Measurements from ENCODE around the gene COL6A2.
"Not testable (repeated sequence)": the region's sequence is repeated elsewhere in the genome, so short reads cannot be mapped to it uniquely, and the experiment has no call there.

The COL6A2 gene

DNA sequence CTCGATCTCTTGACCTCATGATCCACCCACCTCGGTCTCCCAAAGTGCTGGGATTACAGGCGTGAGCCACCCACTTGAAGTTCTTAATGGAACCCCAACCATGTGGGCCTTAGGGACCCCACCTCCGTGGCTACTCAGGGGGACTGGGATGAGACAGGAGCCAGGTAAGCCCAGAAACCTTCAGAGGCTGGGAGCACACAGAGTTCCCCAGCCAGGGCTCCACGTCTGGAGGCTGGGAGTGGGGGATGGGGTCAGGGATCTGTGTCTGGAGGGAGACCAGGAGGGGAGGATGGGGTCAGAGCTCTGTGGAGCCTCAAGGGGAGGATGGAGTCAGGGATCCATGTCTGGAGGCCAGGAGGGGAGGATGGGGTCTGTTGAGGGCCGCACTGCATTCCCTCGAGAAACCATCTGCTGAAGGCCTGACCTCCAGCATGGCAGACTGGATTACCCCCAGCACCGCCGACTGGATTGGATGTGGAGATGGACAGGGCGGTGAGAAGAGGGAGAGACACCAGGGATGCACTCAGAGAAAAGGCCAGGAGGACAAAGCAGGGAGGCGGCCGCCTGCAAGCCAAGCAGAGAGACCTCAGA, 59.6 kb downstream of the COL6A2 start:
- DNase-seq = no peak

DNA sequence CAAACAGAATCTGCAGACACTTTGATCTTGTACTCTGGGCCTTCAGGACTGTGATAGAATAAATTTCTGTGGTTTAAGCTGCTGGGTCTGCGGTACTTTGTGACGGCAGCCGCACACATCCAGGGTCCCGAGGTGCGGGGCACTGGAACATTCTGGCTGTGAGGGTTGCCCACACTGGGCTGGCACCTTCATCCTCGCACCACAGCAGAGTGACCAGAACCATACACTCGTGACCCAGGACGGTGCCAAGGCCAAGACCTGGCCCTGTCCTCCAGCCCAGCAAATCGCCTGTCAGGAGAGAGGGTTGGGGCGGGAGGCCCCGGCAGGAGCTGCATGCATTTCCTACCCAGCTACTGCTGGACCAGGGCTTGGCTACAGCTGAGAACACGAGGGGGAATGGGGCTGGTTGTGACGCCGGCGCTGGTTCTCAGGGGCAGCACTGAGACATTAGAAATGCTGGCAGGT, 60.1 kb downstream of the COL6A2 start:
- no peak for DNase-seq

DNA sequence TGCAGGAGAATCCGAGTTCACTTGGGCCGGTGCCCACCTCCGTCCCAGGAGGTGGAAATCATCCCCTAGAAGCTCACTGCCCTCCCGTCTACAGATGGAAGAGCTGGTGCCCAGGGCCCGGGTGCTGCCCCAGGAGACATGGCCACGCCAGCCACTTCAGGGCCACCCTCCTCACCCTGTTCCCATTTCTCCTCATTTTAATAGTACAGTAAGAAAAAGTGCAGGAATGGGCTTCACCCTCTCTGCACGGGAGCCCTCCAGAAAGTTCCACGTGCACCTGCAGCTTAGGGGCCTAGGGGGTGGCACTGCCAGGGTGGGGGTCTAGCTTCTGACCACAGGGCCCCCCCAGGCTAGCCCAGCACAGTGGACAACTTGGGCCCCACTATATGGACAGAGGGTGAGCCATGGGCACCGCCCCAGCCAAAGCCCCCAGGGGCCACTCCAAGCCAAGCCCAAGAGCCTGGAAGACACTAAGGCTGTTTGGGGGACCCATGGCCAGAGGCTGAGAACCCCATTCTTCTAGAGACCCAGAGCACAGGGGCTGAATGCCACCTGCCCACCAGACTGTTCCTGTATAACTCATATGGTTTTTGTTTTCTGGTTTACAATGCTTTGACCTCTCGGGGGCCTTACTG, 60.9 kb downstream of the COL6A2 start:
- DNase-seq = no peak

DNA sequence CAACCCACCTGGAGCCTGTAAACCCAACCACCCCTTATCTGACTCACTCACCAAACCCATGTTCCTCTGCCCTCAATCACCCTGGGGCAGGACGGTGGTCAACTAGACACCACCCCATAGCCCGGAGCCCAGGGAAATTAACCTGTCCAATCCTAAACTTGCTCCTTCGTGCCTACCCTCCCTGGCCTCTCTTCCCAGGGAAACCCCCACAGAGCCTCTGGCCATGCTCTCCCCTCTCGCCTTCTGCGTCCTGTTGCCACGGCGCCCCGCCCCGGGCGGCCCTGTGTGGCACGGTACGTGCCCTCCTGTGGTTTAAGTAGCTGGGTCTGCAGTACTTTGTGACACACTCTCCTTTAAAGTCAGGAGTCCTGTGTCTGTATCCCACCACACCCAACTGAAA, 61.5 kb downstream of the COL6A2 start:
- DNase-seq = no peak

DNA sequence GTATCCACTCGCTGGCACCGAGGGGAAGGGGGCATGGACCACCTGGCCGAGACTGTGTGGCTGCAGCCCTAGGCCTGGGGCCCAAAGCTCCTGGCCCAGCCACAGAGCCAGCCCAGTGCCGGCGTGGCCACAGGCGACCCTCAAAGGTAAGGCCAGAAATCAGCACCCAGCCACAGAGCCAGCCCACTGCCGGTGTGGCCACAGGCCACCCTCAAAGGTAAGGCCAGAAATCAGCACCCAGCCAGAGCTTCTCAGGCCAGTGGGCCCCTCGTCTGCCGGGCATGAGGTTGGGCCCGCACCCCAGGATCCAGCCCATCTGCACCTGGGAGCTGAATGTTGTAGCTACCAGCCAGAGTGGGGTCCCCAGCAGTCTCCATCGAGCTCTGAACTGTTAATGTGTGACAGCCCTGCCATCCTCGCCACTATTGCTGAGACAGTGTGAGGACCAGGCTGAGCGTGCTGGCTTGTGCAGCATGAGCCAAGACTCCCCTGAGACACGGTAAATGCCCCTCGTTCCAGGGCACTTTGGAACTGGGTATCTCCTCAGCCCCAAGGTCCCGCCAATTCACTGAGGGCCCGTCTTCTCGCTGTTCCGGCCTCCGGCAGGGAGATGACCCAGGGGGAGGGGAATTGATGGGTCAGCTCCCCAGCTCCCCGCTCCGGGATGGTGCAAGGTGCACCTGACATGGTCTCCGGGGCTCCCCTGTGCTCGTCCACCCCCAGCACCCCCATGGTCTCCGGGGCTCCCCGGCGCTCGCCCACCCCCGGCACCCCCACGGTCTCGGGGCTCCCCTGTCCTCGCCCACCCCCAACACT, 62.1 kb downstream of the COL6A2 start:
- DNase-seq = no peak

DNA sequence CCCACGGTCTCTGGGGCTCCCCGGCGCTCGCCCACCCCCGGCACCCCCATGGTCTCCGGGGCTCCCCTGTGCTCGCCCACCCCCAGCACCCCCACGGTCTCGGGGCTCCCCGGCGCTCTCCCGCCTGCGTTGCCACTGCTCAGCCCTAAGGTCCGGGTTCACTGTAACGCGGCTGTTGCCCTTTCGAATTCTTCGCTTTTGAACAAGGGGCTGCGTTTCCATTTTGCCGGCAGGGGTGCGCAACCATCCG, 62.7 kb downstream of the COL6A2 start:
- DNase-seq = no peak

DNA sequence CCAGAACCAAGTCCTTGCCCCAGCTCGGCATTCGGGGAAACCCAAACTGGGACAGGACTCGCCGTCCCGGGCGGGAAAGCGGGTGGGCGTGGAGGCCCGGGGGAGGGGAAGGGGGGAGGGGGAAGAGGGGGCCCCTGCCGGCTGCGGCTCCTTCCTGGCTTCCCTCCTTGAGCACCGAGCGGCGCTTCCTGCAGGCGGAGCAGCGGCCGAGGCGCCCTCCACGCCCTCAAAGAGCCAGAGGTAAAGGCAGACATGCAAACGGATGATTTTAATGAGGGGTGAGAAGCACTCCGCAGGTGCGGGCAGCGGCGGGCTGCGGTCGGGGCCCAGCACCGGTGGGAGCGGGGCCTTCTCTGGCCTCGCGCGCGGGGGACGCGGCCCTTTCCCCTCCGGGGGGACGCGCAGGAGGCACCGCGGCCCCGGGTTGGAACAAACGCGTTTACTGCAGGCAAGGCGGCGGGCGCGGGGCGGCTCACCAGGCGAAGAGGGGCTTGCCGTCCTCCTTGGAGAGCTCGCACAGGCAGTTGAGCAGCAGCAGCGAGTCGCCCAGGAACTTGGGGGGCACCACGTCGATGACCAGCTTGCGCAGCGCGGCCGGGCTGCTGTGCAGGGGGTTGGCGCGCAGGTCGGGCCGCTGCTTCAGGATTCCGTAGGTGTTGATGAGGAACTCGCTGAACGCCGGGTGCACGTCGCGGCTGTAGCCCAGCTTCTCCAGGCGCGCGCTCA, 63.2 kb downstream of the COL6A2 start:
- no peak for DNase-seq

DNA sequence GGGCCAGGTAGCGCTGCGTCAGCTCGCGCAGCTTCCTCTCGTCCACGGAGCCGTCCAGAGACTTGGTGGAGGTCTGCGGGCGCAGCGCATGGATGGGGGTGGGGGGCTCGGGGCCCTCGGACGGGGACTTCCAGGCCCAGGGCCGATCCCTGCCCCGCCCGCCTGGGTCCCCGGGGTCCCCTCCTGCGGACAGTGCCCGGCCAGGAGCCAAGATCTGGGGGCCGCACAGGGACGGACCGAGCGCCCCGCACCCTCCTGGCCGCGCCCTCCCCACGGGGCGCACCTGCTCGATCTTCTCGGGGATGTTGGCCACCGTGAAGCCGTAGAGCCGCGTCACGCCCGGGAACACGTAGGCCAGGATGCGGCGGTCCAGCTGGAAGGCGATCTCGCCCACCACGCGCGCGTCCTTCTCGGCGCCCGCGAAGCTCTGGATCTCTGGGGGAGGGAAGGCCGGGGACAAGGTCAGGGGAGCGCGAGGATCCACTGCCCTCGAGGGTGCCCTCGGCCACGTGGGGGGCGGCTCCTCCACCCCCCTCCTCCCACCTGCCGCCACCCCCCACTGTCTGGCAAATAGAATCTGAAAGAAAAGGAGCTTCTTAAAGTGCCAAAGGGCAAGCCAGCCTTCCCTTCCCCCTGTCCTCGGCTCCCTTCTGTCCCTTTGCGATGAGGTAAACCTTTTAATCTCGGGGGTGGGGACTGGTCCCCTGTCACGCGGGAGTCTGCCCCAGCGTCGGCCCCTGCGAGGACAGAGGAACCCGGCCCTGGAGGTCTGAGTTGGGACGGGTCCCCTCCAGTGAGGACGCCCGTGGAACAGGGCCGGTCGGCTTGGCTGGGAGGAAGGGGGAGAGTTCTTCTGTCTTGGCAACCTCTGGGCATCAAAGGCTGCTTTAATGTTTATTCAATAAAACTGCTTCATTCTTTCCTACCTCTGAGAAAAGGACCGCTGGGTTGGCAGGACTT, 64.0 kb downstream of the COL6A2 start:
- DNase-seq = no peak

DNA sequence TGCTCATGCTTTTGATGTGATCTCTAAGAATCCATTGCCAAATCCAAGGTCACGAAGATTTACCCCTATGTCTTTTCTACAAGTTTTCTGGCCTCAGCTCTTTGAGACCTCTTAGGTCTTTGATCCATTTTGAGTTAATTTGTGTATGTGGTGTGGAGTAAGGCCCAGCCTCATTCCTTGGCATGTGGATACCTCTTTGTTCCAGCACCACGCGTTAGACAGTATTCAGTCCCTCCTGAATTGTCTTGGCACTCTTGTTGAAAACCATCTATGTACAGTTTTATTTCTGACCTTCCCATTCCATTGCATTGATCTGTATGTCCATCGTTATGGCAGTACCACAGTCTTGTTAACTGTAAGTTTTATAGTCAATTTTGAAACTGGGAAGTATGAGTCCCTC, 65.5 kb downstream of the COL6A2 start:
- DNase-seq = no peak

DNA sequence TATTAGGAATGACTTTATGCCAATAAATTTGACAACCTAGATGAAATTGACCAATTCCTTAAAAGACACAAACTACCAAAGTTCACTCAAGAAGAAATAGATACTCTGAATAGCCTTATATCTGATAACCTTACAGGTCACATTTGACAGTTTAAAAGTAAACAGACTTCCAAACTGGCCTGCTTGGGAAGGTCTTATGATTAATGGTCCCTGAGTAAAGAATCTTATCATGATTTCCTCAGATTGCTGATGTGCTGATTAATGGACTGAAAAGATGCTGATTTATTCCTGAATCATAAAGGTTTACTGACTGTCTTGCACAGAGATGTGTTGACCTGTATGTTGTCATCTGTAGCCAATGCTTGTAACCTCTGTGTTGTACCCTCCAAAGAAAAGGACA, 67.2 kb downstream of the COL6A2 start:
- no peak for DNase-seq

DNA sequence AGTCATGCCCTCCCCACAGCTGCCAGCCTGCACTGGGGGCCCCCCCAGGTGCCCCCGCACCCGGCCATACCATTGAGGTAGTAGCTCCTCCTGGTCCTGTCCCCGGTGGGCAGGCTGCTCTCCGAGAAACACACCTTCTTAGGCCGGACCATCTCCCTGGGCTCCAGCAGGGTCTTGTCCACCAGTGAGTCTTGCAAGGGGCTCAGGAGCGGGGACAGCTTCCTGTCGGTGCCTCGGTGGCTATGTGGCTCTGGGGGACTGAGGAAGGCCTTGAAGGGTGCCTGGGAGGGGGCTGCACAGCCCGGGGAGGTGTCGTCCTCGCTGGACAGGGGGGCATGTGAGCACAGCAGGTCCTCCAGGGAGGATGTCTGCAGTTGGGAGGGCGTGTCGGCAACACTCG, 70.3 kb downstream of the COL6A2 start:
- no peak for DNase-seq

DNA sequence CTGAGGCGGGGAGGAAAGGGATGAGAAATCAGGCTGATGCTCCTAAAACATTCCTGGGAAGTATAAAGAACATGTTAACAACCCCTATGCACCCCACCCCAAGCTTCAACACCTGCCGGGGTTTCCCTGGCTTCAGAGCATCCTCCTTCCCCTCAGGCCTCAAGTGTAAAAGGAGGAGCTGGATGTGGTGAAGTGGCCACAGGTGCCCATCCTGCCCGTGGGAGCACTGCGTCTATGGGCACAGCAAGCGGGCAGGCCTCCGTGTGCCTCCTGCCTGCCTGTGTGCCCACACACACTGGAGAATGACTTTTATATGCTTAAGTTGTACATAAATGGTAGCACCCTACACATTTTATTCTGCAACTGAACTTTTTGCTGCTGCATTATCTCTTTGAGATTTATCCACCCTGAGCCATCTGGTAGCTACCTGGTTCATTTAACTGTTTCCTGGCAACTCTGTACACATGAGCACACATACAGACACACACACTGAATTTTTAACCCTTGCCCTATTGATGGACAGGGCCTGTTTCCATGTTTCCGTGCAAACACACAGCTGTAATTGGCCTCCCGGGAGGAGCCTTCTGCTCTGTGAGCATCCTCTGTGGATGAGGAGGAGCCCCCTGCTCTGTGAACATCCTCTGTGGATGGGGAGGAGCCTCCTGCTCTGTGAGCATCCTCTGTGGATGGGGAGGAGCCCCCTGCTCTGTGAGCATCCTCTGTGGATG, 70.9 kb downstream of the COL6A2 start:
- no peak for DNase-seq

DNA sequence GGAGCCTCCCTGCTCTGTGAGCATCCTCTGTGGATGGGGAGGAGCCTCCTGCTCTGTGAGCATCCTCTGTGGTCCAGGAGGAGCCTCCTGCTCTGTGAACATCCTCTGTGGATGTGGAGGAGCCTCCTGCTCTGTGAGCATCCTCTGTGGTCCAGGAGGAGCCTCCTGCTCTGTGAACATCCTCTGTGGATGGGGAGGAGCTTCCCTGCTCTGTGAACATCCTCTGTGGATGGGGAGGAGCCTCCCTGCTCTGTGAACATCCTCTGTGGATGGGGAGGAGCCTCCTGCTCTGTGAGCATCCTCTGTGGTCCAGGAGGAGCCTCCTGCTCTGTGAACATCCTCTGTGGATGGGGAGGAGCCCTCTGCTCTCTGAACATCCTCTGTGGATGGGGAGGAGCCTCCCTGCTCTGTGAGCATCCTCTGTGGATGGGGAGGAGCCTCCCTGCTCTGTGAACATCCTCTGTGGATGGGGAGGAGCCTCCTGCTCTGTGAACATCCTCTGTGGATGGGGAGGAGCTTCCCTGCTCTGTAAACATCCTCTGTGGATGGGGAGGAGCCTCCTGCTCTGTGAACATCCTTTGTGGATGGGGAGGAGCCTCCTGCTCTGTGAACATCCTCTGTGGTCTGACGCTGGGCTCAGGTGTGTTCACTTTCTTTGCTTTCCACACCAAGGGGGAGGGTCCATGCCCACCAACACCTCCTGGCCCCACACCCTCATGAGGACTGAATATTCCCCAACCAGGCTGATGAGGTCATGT, 72.7 kb downstream of the COL6A2 start:
- not testable (repeated sequence) for DNase-seq

DNA sequence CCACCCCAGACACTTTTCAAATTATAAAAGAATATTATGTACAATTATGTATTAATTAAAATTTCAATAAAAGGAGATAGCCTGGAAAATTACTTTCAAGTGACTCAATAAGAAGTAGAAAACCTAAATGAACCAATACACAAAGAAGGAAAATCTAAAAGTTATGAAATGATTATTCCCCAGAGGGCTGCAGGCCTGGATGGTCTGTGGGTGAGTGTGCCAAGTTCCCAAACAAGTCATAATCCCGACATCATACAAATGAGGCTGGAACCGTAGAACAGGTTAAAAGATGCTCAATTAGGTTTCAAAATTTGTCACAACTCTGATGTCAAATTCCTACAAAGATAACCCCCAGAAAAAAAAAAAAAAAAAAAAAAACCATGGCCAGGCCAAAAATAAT, 73.7 kb downstream of the COL6A2 start:
- DNase-seq = no peak

DNA sequence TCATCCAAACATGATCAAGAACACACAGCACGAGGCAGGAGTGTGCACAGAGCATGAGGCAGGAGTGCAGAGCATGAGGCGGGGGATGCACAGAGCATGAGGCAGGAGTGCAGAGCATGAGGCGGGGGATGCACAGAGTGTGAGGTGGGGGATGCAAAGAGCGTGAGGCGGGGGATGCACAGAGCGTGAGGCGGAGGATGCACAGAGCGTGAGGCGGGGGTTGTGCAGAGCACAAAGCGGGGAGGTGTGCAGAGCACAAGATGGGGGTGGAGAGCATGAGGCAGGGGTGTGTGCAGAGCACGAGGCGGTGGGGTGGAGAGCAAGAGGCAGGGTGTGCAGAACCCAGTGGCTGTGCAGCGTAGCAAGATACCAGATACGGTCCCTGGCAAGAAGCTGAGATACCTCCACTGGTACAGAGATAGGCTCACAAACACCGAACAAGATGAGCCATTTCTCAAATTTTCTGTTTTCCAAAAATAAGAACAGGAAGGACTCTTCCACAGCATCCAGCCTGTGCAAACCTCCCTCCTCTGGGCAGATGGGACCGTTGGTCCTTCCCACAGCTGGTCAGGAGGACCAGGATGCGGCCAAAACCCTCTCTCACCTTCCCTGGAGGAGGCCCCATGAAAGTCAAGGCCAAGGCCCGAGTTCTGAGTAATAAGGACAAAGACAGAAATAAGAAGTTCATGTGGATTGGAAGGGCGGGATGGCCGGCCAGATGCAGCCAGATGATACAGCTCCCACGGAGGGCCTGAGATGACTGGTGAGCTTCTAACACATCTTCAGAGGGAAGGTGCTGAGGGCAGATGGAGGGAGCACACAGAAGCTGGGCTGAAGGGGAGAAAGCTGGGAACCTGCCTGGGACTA, 74.3 kb downstream of the COL6A2 start:
- no peak for DNase-seq

DNA sequence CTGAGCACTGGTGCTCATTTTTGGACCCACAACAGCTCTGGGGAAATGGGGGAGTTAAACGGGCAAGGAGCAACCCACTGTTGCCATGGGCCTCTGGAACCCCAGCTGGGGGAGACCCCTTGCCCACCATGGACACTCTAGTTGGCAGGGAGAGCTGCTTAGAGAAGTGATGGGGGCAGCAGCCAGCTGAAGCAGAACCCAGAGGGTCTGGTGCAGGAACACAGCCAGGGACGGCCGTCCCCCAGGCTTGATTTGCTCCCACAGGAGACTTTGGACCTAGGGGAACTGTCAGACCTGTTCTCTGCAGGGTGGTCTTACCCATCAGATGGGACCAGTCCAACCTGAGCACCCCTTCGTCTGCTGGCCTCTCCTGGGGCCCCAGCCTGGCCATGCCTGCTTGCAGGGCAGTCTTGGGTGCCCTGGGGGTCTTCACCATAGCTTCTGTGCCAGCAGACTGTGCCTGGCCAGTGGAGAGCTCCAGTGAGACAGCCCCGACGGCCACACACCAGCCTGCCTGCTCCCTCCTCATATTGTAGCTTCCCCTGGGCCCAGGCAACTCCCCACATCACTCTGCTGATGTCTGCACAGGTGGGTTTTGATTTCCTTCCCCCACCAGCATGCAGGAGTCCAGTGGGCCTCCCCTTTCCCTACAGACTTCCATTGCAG, 75.1 kb downstream of the COL6A2 start:
- no peak for DNase-seq

DNA sequence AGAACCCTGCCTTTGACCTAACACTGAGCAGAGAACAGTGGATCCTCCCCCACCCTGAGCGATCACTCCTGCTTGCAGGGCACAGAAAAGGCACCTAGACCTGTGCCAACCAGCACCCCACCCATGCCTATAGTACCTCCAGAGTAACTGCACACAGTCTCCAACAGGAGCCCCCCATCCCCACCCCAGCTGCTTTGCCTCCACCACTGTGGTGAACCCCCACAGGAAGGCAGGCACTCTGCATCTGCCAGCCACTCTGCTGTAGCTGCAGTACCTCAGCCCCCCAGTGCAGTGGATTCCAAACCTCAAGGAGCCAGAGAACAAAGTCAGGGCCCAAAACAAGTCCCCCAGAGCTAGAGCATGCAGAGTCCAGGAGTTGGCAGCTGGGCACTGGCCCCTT, 75.7 kb downstream of the COL6A2 start:
- no peak for DNase-seq

DNA sequence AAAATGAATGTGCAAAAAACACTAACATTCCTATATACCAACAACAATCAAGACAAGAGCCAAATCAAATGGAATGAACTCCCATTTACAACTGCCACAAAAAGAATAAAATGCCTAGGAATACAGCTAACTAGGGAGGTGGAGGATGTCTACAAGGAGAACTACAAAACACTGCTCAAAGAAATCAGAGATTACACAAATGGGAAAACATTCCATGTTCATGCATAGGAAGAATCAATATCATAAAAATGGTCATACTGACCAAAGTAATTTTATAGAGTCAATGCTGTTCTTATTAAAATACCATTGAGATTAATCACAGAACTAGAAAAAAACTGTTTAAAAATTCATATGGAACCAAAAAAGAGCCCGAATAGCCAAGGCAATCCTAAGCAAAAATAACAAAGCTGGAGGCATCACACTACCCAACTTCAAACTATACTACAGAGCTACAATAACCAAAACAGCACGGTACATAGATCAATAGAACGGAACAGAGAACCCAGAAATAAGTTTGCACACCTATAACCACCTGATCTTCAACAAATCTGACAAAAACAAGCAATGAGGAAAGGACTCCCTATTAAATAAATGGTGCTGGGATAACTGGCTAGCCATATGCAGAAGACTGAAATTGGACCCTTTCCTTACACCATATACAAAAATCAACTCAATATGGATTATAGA, 78.7 kb downstream of the COL6A2 start:
- not testable (repeated sequence) for DNase-seq

DNA sequence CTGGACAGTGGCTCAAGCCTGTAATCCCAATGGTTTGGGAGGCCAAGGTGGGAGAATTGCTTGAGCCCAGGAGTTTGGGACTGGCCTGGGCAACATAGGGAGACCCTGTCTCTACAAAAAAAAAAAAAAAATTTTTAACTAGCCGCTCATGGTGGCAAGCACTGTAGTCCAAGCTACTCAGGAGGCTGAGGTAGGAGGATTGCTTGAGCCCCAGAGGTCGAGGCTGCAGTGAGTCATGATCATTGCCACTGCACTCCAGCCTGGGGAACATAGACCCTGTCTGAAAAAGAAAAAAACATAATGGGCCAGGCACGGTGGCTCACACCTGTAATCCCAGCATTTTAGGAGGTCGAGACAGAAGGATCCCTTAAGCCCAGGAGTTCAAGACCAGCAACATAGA, 81.0 kb downstream of the COL6A2 start:
- no peak for DNase-seq
